Measurements from ENCODE around the gene DCDC1.

DCDC1 gene

DNA sequence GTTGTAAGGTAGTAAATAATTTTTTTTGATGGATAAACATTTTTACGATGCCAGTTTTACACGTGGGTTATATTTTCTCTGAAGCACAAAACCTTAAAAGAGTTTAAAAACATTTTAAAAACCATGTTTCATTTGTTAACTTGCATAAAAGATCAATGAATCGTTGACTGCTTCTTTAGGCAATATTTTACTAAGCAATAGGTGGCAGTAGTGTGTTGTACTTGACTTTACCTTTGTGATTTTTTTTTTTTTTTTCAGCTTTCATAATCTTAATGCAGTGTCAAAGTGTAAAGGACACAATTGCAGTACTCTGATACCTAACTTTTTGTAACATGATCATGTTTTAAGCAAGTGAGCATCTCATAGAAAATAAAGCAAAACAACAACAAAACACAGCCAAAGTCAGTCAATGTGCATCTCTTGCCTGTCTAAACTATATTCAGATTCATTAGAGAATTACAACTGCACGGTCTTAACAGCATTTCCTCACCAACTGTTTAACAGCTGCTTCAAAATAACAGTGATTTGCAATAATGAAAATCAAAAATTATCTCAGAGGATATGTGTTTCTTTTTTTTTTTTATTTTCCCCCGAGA lies 27.8 kb upstream of the DCDC1 start:
- TF ChIP-seq RAD21 (IDR thresholded peaks at IDR 0.05; ENCODE audit: low read depth) (peak; percentile 59), TEAD4 (IDR thresholded peaks at IDR 0.05) (no peak)

DNA sequence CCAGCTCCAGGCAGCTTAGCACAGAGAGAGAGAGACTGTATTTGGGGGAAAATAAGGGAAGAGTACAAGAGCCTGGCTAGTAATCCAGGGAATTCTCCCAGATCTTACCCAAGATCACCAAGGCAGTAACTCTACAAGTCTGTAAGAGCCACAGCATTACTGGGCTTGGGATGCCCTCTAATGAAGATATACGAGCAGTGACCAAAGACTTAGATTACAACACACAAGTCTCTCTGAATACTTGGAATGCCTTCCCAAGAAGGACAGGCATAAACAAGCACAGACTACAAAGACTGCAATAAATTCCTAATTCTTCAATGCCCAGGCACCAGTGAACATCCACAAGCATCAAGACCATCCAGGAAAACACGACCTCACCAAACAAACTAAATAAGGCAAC lies 17.8 kb upstream of the DCDC1 start:
- no peak for TF ChIP-seq CREB1 (IDR thresholded peaks at IDR 0.05; ENCODE audit: low read depth)
- TF ChIP-seq TCF12 (IDR thresholded peaks at IDR 0.05; ENCODE audit: low read depth): no peak
- TF ChIP-seq ZBTB7A (IDR thresholded peaks at IDR 0.05; ENCODE audit: low read depth): no peak
- TF ChIP-seq NFIC (IDR thresholded peaks at IDR 0.05): no peak
- TF ChIP-seq, protein P1, sequence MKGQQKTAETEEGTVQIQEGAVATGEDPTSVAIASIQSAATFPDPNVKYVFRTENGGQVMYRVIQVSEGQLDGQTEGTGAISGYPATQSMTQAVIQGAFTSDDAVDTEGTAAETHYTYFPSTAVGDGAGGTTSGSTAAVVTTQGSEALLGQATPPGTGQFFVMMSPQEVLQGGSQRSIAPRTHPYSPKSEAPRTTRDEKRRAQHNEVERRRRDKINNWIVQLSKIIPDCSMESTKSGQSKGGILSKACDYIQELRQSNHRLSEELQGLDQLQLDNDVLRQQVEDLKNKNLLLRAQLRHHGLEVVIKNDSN (IDR thresholded peaks at IDR 0.05): no peak
- TF ChIP-seq, protein P2, sequence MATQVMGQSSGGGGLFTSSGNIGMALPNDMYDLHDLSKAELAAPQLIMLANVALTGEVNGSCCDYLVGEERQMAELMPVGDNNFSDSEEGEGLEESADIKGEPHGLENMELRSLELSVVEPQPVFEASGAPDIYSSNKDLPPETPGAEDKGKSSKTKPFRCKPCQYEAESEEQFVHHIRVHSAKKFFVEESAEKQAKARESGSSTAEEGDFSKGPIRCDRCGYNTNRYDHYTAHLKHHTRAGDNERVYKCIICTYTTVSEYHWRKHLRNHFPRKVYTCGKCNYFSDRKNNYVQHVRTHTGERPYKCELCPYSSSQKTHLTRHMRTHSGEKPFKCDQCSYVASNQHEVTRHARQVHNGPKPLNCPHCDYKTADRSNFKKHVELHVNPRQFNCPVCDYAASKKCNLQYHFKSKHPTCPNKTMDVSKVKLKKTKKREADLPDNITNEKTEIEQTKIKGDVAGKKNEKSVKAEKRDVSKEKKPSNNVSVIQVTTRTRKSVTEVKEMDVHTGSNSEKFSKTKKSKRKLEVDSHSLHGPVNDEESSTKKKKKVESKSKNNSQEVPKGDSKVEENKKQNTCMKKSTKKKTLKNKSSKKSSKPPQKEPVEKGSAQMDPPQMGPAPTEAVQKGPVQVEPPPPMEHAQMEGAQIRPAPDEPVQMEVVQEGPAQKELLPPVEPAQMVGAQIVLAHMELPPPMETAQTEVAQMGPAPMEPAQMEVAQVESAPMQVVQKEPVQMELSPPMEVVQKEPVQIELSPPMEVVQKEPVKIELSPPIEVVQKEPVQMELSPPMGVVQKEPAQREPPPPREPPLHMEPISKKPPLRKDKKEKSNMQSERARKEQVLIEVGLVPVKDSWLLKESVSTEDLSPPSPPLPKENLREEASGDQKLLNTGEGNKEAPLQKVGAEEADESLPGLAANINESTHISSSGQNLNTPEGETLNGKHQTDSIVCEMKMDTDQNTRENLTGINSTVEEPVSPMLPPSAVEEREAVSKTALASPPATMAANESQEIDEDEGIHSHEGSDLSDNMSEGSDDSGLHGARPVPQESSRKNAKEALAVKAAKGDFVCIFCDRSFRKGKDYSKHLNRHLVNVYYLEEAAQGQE (IDR thresholded peaks at IDR 0.05; ENCODE audit: low read depth): no peak
- no peak for TF ChIP-seq FOXM1 (IDR thresholded peaks at IDR 0.05; ENCODE audit: borderline replicate concordance, low read depth)
- TF ChIP-seq YY1 (IDR thresholded peaks at IDR 0.05; ENCODE audit: low read depth): no peak
- TF ChIP-seq RAD21 (IDR thresholded peaks at IDR 0.05; ENCODE audit: low read depth): no peak
- no peak for TF ChIP-seq EGR1 (IDR thresholded peaks at IDR 0.05)
- TF ChIP-seq, protein P3, sequence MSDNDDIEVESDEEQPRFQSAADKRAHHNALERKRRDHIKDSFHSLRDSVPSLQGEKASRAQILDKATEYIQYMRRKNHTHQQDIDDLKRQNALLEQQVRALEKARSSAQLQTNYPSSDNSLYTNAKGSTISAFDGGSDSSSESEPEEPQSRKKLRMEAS (IDR thresholded peaks at IDR 0.05): no peak
- TF ChIP-seq TAF1 (IDR thresholded peaks at IDR 0.05; ENCODE audit: low read depth): no peak
- no peak for TF ChIP-seq EP300 (IDR thresholded peaks at IDR 0.05; ENCODE audit: borderline replicate concordance)
- no peak for TF ChIP-seq TEAD4 (IDR thresholded peaks at IDR 0.05)
- no peak for TF ChIP-seq CEBPB (IDR thresholded peaks at IDR 0.05)

DNA sequence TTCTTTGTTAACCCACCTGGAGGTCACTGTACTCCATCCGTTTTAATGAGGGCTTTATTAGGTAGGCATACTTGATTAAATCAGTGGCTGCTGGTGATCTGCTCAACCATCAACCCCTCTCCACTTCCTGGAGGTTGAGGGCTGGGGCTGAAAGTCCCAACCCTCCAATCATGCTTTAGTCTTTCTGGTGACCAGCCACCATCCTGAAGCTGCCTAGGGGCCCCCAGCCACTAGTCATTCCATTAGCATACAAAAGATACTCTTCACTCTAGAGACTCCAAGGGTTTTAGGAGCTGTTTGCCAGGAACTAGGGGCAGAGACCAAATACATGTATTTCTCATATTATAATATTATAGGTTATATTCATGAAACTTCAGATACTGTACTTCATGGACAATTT lies 13.6 kb upstream of the DCDC1 start:
- TF ChIP-seq, protein P3 (IDR thresholded peaks at IDR 0.05): no peak
- TF ChIP-seq NFIC (IDR thresholded peaks at IDR 0.05) (no peak), TEAD4 (IDR thresholded peaks at IDR 0.05) (no peak), TAF1 (IDR thresholded peaks at IDR 0.05; ENCODE audit: low read depth) (no peak), EGR1 (IDR thresholded peaks at IDR 0.05) (no peak), RAD21 (IDR thresholded peaks at IDR 0.05; ENCODE audit: low read depth) (no peak), CEBPB (IDR thresholded peaks at IDR 0.05) (no peak), YY1 (IDR thresholded peaks at IDR 0.05; ENCODE audit: low read depth) (no peak), TCF12 (IDR thresholded peaks at IDR 0.05; ENCODE audit: low read depth) (no peak), ZBTB7A (IDR thresholded peaks at IDR 0.05; ENCODE audit: low read depth) (no peak), CREB1 (IDR thresholded peaks at IDR 0.05; ENCODE audit: low read depth) (no peak), EP300 (IDR thresholded peaks at IDR 0.05; ENCODE audit: borderline replicate concordance) (no peak), FOXM1 (IDR thresholded peaks at IDR 0.05; ENCODE audit: borderline replicate concordance, low read depth) (no peak)
- TF ChIP-seq, protein P1 (IDR thresholded peaks at IDR 0.05): no peak
- TF ChIP-seq, protein P2 (IDR thresholded peaks at IDR 0.05; ENCODE audit: low read depth): no peak

DNA sequence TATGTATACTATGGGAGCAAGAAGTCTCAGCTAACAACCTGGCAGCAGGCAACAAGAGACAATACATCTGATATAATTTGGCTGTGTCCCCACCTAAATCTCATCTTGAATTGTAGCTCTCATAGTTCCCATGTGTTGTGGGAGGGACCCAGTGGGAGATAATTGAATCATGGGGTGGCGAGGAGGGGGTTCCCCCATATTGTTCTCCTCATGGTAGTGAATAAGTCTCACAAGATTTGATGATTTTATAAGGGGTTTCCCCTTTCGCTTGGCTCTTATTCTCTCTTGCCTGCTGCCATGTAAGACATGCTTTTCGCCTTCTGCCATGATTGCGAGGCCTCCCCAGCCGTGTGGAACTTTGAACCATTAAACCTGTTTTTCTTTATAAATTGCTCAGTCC lies 6.3 kb upstream of the DCDC1 start:
- no peak for TF ChIP-seq CEBPB (IDR thresholded peaks at IDR 0.05)

DNA sequence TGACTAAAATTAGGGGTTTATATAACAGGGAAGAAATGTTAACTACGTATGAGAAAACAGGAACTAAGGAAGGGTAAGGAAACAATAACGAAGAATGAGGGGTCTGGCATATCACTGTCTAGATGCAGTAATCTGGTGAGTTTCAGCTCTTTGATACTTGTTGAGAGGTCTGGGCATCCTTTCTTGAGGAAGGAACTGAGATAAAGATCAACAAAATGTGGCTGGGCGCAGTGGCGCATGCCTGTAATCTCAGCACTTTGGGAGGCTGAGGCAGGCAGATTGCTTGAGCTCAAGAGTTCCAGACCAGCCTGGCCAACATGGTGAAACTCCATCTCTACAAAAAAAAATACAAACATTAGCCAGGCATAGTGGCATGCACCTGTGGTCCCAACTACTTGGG lies 2.7 kb downstream of the DCDC1 start:
- no peak for TF ChIP-seq TEAD4 (IDR thresholded peaks at IDR 0.05)
- TF ChIP-seq RAD21 (IDR thresholded peaks at IDR 0.05; ENCODE audit: low read depth): no peak
- TF ChIP-seq FOXM1 (IDR thresholded peaks at IDR 0.05; ENCODE audit: borderline replicate concordance, low read depth): no peak
- no peak for TF ChIP-seq EP300 (IDR thresholded peaks at IDR 0.05; ENCODE audit: borderline replicate concordance)
- no peak for TF ChIP-seq CREB1 (IDR thresholded peaks at IDR 0.05; ENCODE audit: low read depth)
- no peak for TF ChIP-seq NFIC (IDR thresholded peaks at IDR 0.05)
- TF ChIP-seq, protein P2 (IDR thresholded peaks at IDR 0.05; ENCODE audit: low read depth): no peak
- no peak for TF ChIP-seq TAF1 (IDR thresholded peaks at IDR 0.05; ENCODE audit: low read depth)
- TF ChIP-seq EGR1 (IDR thresholded peaks at IDR 0.05): no peak
- TF ChIP-seq, protein P3 (IDR thresholded peaks at IDR 0.05): no peak
- no peak for TF ChIP-seq ZBTB7A (IDR thresholded peaks at IDR 0.05; ENCODE audit: low read depth)
- TF ChIP-seq YY1 (IDR thresholded peaks at IDR 0.05; ENCODE audit: low read depth): no peak
- TF ChIP-seq CEBPB (IDR thresholded peaks at IDR 0.05): no peak
- TF ChIP-seq TCF12 (IDR thresholded peaks at IDR 0.05; ENCODE audit: low read depth): no peak

All from Ishikawa (cell line).